T47D (cell line): ENCODE results near the gene GRK5.

Experiments
- DNase-seq, 2 experiments: peaks; one replicate each; pipeline versions ENCODE4 v3.0.0 to v3.0.0-alpha.2; 2011 to 2012; ENCODE audit warnings: low read depth in 1 of 2, low spot score in 1 of 2
- JUND ChIP-seq: IDR thresholded peaks from 2 replicates; pipeline ENCODE4 v1.6.1; 2012; ENCODE audit warnings: low read depth
- in situ Hi-C: cut with HindIII; loops from 2 replicates; pipeline ENCODE4 v1.10.0; 2016; ENCODE audit warnings: low sequenced_read_pairs, low pct_unique_long_range_greater_than_20kb

GRK5 gene

GRCh38 chr10:119349937-119350501, 142.6 kb downstream of the GRK5 start:
- DNase-seq, result no peak
- TF ChIP-seq JUND, result no peak
- in situ Hi-C loops, result no loop called here

- no peak for TF ChIP-seq JUND
- no peak for DNase-seq
- in situ Hi-C loops, result no loop called here
Measured at GRCh38 chr10:119350502-119351097, 143.2 kb downstream of the GRK5 start.

GRCh38 chr10:119351189-119351588, 143.8 kb downstream of the GRK5 start:
- DNase-seq, result no peak
- in situ Hi-C loops, result no loop called here
- TF ChIP-seq JUND, result no peak

GRCh38 chr10:119352042-119352441, 144.7 kb downstream of the GRK5 start:
- DNase-seq, result no peak
- TF ChIP-seq JUND, result no peak
- in situ Hi-C loops, result no loop called here

GRCh38 chr10:119352807-119353206, 145.4 kb downstream of the GRK5 start:
- no peak for DNase-seq
- in situ Hi-C loops, result no loop called here
- TF ChIP-seq JUND, result no peak

GRCh38 chr10:119353421-119353820, 146.1 kb downstream of the GRK5 start:
- in situ Hi-C loops, result no loop called here
- TF ChIP-seq JUND, result no peak
- no peak for DNase-seq

GRCh38 chr10:119355930-119356329, 148.6 kb downstream of the GRK5 start:
- TF ChIP-seq JUND, result no peak
- in situ Hi-C loops, result no loop called here
- no peak for DNase-seq

- DNase-seq, result no peak
Measured at GRCh38 chr10:119357412-119358151, 150.2 kb downstream of the GRK5 start.

GRCh38 chr10:119358152-119358512, 150.8 kb downstream of the GRK5 start:
- in situ Hi-C loops, result no loop called here
- no peak for DNase-seq
- TF ChIP-seq JUND, result no peak

More at GRCh38 chr10:119357412-119358151, 150.2 kb downstream of the GRK5 start:
- in situ Hi-C loops, result no loop called here
- no peak for TF ChIP-seq JUND

GRCh38 chr10:119358567-119358966, 151.2 kb downstream of the GRK5 start:
- DNase-seq, result no peak
- TF ChIP-seq JUND, result no peak
- in situ Hi-C loops, result no loop called here

- in situ Hi-C loops, result no loop called here
- no peak for DNase-seq
- TF ChIP-seq JUND, result no peak
Measured at GRCh38 chr10:119359025-119359424, 151.7 kb downstream of the GRK5 start.

- TF ChIP-seq JUND, result no peak
- DNase-seq, result peak in 1 of 2 experiments; percentile 81
- in situ Hi-C loops, result no loop called here
Measured at GRCh38 chr10:119360181-119360921, 153.0 kb downstream of the GRK5 start.

GRCh38 chr10:119361037-119361436, 153.7 kb downstream of the GRK5 start:
- in situ Hi-C loops, result no loop called here
- no peak for DNase-seq
- no peak for TF ChIP-seq JUND
